ENCODE results near the gene TRPC4AP.
A peak's percentile ranks its signal among the peaks of the same experiment; 100 is the strongest.
"Not testable (repeated sequence)": the region's sequence is repeated elsewhere in the genome, so short reads cannot be mapped to it uniquely, and the experiment has no call there.

TRPC4AP gene, protein sequence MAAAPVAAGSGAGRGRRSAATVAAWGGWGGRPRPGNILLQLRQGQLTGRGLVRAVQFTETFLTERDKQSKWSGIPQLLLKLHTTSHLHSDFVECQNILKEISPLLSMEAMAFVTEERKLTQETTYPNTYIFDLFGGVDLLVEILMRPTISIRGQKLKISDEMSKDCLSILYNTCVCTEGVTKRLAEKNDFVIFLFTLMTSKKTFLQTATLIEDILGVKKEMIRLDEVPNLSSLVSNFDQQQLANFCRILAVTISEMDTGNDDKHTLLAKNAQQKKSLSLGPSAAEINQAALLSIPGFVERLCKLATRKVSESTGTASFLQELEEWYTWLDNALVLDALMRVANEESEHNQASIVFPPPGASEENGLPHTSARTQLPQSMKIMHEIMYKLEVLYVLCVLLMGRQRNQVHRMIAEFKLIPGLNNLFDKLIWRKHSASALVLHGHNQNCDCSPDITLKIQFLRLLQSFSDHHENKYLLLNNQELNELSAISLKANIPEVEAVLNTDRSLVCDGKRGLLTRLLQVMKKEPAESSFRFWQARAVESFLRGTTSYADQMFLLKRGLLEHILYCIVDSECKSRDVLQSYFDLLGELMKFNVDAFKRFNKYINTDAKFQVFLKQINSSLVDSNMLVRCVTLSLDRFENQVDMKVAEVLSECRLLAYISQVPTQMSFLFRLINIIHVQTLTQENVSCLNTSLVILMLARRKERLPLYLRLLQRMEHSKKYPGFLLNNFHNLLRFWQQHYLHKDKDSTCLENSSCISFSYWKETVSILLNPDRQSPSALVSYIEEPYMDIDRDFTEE

DNA sequence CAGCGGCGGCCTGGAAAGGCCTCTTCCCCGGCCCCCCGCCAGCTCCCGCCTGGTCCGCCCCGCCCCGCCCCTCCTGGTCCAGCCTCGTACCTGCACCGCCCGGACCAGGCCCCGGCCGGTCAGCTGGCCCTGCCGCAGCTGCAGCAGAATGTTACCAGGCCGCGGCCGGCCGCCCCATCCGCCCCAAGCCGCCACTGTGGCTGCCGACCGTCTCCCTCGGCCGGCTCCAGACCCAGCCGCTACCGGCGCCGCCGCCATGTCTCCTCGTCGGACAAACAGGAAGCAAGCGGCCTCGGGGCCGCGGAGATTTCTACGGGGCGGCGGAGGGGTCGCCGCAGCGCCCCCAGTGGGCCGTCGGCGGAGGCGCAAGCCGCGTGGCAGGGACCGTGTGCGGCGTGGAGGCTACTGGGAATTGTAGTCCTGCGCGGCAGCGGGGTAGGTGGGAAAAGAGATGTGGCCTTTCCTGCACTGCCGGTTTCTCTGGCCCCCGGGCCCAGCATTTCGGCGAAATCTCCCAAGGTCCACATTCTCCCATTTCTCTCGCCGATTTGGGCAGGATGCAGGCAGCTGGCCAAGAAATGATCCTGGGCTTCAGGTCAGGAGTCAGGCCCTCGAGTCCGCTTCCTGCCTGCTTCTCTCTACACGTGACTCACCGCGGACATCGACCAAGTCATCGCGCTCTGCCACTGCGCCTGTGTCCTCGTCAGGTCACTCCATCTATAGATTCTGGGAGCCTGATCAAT is at the start of gene TRPC4AP:
Gene TRPC4AP, minus strand, starts transcription at position 284 of the 743 bp plus-strand sequence. Its CDS starts 26 bp downstream, at position 258.
- DNase-seq, result peak; percentile 91

- DNase-seq, result no peak
Observed at GRCh38 chr20:35135867-35136586, 43.4 kb upstream of the TRPC4AP start.

- no peak for DNase-seq
Observed at GRCh38 chr20:35134880-35135279, 42.3 kb upstream of the TRPC4AP start.

DNA sequence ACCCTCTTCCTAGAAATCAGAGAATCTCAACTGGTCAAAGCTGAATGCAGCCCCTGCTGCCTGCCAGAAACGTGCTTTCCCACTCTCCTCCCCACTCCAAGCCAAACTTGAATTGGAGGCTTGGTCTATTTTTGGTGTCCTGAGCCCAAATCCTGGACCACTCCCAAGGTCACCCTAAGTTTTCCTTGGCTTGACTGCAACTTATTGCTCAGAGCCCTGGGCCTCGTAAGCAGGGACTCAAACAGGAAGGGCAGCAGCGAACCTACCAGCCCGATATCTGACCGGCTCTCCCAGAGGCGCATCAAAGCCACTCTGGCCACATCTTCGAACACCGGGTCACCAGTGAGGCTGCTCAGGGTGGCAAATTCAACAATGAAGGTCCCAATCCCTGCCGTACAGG is 41.9 kb upstream of the TRPC4AP start:
- no peak for DNase-seq

DNA sequence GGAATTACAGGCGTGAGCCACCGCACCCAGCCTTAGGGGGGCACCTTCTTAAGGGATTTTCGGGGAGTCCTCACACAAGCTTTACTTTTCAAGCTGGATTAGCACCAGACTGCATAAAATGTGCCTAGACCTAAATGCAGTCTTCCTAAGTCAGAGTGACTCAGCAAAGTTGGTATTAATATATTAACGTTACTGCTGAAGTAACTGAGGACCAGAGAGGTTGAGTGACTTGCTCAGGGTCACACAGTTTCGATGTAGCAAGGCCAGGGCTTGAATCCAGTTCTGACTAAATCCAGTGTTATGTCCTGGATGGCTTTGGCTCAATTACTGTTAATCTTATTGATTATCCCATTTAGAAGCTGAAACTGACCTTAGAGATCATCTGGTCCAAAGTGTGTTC is 41.1 kb upstream of the TRPC4AP start:
- DNase-seq, result no peak

- no peak for DNase-seq
Observed at GRCh38 chr20:35133031-35133430, 40.4 kb upstream of the TRPC4AP start.

- DNase-seq, result no peak
Observed at GRCh38 chr20:35131934-35132333, 39.3 kb upstream of the TRPC4AP start.

GRCh38 chr20:35129647-35130069 is 37.1 kb upstream of the TRPC4AP start:
- peak; percentile 27 for DNase-seq

DNA sequence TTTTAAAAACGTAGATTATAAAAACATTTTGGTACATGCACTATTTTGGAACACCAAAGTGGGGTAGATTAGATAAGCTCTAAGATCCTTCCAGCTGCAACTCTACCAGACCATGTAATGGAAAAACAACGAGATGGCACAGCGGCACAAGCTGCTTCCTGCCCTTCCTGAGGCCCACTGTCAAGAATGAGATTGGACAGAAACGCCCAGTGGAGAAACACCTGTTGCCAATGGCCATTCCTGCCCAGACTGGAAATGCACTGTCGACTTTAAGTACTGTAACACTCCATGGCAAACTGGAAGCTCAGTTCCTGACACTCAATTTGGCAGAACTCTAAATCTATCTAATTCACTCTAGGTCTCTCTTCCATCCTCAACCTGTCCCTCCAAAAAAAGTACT is 33.1 kb upstream of the TRPC4AP start:
- DNase-seq, result no peak

DNA sequence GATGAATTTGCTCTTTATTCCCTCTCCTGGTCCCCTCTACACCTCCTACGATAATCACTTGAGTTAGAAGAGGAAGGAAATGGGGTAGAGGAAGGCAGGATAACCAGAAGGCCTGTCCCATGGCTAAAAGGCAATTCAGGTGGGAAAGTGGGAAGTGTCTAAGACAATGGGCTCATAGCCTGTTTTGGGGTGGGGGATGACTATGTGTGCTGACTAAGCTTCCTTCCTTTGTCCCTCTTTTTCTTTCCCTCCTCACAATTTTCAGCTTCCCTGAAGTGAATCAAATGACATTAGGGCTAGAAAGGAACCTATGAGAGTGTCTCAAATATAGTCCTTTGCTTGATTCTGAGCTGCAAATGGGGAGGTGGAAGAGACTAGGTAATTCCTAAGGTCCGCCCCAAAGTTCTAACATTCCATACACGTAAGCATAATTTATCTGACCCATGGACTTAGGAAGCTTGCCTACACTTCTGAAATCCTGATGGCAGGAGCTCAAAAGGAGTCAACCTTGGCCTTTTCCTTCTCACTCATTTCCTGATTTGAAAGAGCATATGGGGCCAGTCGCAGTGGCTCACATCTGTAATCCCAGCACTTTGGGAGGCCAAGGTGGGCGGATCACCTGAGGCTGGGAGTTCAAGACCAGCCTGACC is 30.3 kb upstream of the TRPC4AP start:
- DNase-seq, result no peak

DNA sequence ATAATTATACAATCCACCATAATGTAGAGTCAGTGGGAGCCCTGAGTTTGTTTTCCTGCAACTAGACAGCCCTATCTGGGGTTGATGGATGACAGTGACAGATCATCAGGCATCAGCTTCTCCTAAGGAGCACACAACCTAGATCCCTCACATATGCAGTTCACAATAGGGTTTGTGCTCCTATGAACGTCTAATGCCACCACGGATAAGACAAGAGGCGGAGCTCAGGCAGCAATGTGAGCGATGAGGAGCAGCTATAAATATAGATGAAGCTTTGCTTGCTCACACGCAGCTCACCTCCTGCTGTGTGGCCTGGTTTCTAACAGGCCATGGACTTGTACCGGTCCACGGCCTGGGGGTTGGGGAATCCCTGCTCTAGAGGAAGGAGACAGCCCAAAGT is 28.6 kb upstream of the TRPC4AP start:
- DNase-seq, result no peak

- no peak for DNase-seq
Observed at GRCh38 chr20:35120012-35120701, 27.6 kb upstream of the TRPC4AP start.

- no peak for DNase-seq
Observed at GRCh38 chr20:35117629-35118028, 25.0 kb upstream of the TRPC4AP start.

DNA sequence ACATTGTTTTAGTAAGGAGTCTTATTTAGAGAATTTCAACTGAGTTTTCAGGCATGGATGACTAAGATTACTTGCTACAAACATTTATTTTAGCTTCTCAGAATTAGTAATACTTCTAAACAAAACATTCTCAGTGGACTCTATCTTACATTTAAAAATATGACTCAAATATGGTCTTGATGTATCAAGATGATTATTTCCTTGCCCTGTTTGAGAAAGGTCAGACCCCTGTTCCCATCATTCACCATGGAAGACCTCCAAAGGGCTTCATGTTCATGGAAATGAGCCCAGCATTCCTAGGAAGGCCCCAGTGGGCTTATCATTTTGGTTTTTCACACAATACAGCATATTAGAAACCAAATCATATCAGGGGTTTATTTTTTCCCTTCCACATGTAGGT is 24.6 kb upstream of the TRPC4AP start:
- no peak for DNase-seq

- no peak for DNase-seq
Observed at GRCh38 chr20:35116258-35116657, 23.7 kb upstream of the TRPC4AP start.

DNA sequence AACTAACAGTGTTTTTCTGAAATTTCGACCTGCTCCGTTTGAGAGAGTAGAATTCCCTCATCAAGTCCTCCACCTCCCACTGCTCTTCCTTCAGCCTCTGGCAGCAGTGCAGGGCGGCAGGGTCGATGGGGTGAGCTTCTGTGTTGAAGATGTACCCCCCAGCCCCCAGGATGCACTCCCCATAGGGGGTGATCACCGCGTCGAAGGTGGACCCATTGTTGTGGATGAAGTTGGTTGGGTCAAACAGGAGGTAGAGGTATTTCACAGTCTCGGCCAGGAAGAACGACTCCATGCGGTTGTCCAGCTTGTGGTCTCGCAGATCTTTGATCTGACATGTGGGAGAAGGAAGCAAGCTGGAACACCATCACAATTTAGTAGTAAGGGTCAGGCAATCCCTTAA is 23.0 kb upstream of the TRPC4AP start:
- DNase-seq, result no peak

- DNase-seq, result not testable (repeated sequence)
Observed at GRCh38 chr20:35112276-35112675, 19.7 kb upstream of the TRPC4AP start.

DNA sequence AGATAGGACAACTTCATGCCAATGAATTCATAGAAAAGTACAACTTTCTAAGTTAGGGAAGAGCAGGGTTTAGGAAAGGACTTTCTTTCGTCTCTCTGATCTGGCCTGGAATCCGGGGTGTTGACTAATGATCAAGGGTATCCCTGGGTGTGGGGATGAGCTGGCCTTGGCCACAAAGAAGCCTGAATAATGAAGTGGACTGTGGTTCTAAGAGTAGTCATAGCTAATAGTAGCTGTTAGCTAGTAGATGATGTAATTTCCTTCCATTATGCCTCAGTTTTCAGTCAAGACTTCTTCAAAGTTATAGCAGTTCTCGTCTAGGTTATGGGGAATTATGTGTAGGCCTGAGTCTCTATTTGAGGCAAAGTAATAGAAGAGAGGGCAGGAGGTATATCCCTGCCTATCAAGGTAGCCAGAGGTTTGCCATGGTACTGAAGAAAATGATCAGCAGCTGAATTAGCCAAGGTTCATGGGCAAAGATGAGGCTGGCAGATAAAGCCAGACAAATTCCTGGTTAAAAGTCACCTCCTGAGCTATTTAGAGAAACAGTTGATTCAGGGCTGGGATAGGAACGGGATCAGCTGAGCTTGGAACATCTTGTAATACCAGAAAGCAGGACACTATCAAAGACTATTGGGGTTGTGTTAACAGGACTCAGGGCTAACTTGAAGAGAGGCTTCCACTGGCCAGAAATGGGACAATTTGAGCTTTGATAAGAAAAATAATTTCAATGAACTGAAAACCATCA is 18.7 kb upstream of the TRPC4AP start:
- no peak for DNase-seq

DNA sequence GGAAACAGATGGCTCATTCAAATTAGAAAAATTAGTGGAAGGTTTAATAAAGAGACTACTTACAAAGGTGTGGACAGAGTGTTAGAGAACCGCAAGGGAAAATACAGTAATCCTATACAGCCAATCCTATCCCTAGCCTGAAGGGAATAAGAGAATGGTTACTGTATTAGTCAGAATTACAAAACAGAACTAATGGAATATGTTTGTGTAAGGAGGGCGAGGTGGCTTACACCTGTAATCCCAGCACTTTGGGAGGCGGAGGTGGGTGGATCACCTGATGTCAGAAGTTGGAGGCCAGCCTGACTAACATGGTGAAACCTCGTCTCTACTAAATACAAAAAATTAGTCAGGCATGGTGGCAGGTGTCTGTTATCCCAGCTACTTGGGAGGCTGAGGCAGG is 16.3 kb upstream of the TRPC4AP start:
- no peak for DNase-seq

DNA sequence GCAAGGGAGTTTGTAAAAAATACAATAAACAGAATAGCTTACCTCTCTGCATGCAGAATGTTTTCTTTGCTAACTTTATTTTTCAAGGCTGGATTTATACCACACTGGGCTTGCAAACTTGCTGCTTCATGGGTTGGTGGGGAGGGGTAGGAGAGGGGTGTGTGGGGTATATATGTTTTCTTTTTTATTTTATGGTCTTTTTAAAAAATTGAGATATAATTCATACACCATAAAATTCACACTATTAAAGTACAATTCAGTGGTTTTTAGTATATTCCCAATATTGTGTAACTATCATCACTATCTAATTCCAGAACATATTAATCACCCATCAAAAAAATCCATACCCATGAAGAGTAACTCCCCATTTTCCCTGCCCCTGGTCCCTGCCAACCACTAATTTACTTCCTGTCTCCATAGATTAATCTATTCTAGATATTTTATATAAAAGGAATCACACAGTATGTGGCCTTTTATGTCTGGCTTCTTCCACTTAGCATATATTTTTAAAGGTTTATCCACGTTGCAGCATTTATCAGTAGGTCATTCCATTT is 14.3 kb upstream of the TRPC4AP start:
- DNase-seq, result no peak

Data from NCI-H510A treated with DMSO at 0.1 percent for 48 hours (cell line).